Testis (tissue), 3 donors: ENCODE results near the gene MYO1G. TPM values are rescaled to one million over a fixed set of nuclear protein-coding genes. Genes with fewer than 3 reads are reported as not detected.

Experiments
- polyA plus RNA-seq: library from polyadenylated mRNA; stranded (reverse); fragments of 350-450 nt; fragmentation: Illumina TruSeq; extraction: RNeasy Lipid Tissue Mini Kit (QIAGEN cat#74804); gene quantifications from one replicate; pipeline ENCODE4 v1.2.3, GENCODE V29; 2014; ENCODE audit warnings: low read depth, low replicate concordance; ENCODE audit not compliant: insufficient read depth
- total RNA-seq, 2 donors: library from RNA; depleted of rRNA; stranded (reverse); fragments of >200 nt; gene quantifications; one replicate each; pipeline ENCODE4 v1.2.3, GENCODE V29; 2016

Gene MYO1G
- total and polyA plus RNA-seq, 3 donors from 2014 or later = 0.63 to 2.5 (median 1.7) TPM

Other genes starting within 250 kb of the MYO1G start
- 10 to 100 TPM; 47.9 to 85.9 TPM for gene ZMIZ2, start 230.2 kb downstream of the MYO1G start, total RNA-seq
- 86.6 TPM for gene ZMIZ2, start 230.2 kb downstream of the MYO1G start, polyA plus RNA-seq
- gene PPIA, start 182.3 kb downstream of the MYO1G start, total RNA-seq = 100 to 1,000 TPM; 616 to 873 TPM
- gene PPIA, start 182.3 kb downstream of the MYO1G start, polyA plus RNA-seq = 918 TPM
- 100 to 1,000 TPM in 1 of 2 donors, 10 to 100 TPM in 1; 77.2 to 103 TPM for gene H2AZ2, start 130.9 kb downstream of the MYO1G start, total RNA-seq
- gene H2AZ2, start 130.9 kb downstream of the MYO1G start, polyA plus RNA-seq = 154 TPM
- gene PURB, start 93.5 kb downstream of the MYO1G start, total RNA-seq = 10 to 100 TPM; 22.4 to 23.9 TPM
- 14.7 TPM for gene PURB, start 93.5 kb downstream of the MYO1G start, polyA plus RNA-seq
- gene CCM2, start 21.2 kb upstream of the MYO1G start, total RNA-seq = 10 to 100 TPM; 85.4 to 95.1 TPM
- 57.6 TPM for gene CCM2, start 21.2 kb upstream of the MYO1G start, polyA plus RNA-seq
- gene NACAD, start 110.0 kb upstream of the MYO1G start, total RNA-seq = 10 to 100 TPM in 1 of 2 donors, 1 to 10 TPM in 1; 6.9 to 12.0 TPM
- gene NACAD, start 110.0 kb upstream of the MYO1G start, polyA plus RNA-seq = 8.7 TPM
- gene TBRG4, start 132.7 kb upstream of the MYO1G start, total RNA-seq = 10 to 100 TPM; 75.7 to 82.8 TPM
- gene TBRG4, start 132.7 kb upstream of the MYO1G start, polyA plus RNA-seq = 82.7 TPM
- gene RAMP3, start 178.8 kb upstream of the MYO1G start, total RNA-seq = 10 to 100 TPM; 17.0 to 23.8 TPM
- 9.1 TPM for gene RAMP3, start 178.8 kb upstream of the MYO1G start, polyA plus RNA-seq